ENCODE measurements around the gene NPAS2.

Gene NPAS2

GRCh38 chr2:100809506-100809905, 10.4 kb upstream of the NPAS2 start:
- Histone ChIP-seq H3K27me3 (ENCODE audit: control insufficient read depth in 5 of 5, insufficient read depth in 4 of 5, low read length in 5 of 5) (peaks cover 0 to 5% (median 0%) of the 10 kb centered on the region in 5 donors), H3K4me3 (ENCODE audit: low read depth in 1 of 5, low read length in 5 of 5) (no peak overlapping the region), H3K27ac (ENCODE audit: low read depth, low read length) (no peak overlapping the region), H3K9ac (ENCODE audit: low read length in 5 of 5) (no peak overlapping the region), H3K36me3 (ENCODE audit: control insufficient read depth in 5 of 5, insufficient read depth in 5 of 5, low read length in 5 of 5) (no peaks in the 10 kb centered on the region), H3K9me3 (ENCODE audit: control insufficient read depth in 5 of 5, low read length in 5 of 5) (no peaks in the 10 kb centered on the region), H3K4me1 (ENCODE audit: control insufficient read depth in 5 of 5, insufficient read depth in 5 of 5, low read length in 5 of 5) (peaks cover 0 to 8% (median 1%) of the 10 kb centered on the region in 5 donors)

DNA sequence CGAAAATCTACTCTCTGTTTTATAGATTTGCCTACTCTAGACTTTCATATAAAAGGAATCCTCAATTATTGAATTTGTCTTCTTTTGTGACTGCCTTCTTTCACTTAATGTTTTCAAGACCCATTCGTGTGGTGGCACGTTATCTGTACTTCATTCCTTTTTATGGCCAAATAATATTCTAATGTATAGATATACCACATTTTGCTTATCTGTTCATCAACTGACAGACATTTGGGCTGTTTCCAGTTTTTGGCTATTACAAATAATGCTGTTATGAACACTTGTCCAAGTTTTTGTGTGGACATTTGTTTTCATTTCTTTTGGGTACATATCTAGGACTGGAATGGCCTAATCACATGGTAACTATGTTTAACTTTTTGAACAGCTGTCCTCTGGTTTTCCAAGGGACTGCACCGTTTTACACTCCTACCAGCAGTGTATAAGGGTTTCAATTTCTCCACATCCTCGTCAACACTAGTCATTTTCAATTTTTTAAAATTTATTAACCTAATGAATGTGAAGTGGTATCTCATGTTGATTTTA, 9.3 kb upstream of the NPAS2 start:
- H3K4me3 ChIP-seq (ENCODE audit: low read depth in 1 of 5, low read length in 5 of 5) = no peak overlapping the region
- H3K27me3 ChIP-seq (ENCODE audit: control insufficient read depth in 5 of 5, insufficient read depth in 4 of 5, low read length in 5 of 5) = peaks cover 0 to 7% (median 0%) of the 10 kb centered on the region in 5 donors
- no peaks in the 10 kb centered on the region for H3K9me3 ChIP-seq (ENCODE audit: control insufficient read depth in 5 of 5, low read length in 5 of 5)
- no peak overlapping the region for H3K27ac ChIP-seq (ENCODE audit: low read depth, low read length)
- H3K4me1 ChIP-seq (ENCODE audit: control insufficient read depth in 5 of 5, insufficient read depth in 5 of 5, low read length in 5 of 5) = peaks cover 0 to 8% (median 1%) of the 10 kb centered on the region in 5 donors
- no peak overlapping the region for H3K9ac ChIP-seq (ENCODE audit: low read length in 5 of 5)
- H3K36me3 ChIP-seq (ENCODE audit: control insufficient read depth in 5 of 5, insufficient read depth in 5 of 5, low read length in 5 of 5) = no peaks in the 10 kb centered on the region

GRCh38 chr2:100812116-100812515, 7.8 kb upstream of the NPAS2 start:
- Histone ChIP-seq H3K36me3 (ENCODE audit: control insufficient read depth in 5 of 5, insufficient read depth in 5 of 5, low read length in 5 of 5) (no peaks in the 10 kb centered on the region), H3K9me3 (ENCODE audit: control insufficient read depth in 5 of 5, low read length in 5 of 5) (no peaks in the 10 kb centered on the region), H3K9ac (ENCODE audit: low read length in 5 of 5) (no peak overlapping the region), H3K4me1 (ENCODE audit: control insufficient read depth in 5 of 5, insufficient read depth in 5 of 5, low read length in 5 of 5) (peaks cover 0 to 8% (median 1%) of the 10 kb centered on the region in 5 donors), H3K27me3 (ENCODE audit: control insufficient read depth in 5 of 5, insufficient read depth in 4 of 5, low read length in 5 of 5) (peaks cover 0 to 7% (median 0%) of the 10 kb centered on the region in 5 donors), H3K4me3 (ENCODE audit: low read depth in 1 of 5, low read length in 5 of 5) (no peak overlapping the region), H3K27ac (ENCODE audit: low read depth, low read length) (no peak overlapping the region)

- no peak overlapping the region for H3K27ac ChIP-seq (ENCODE audit: low read depth, low read length)
- no peaks in the 10 kb centered on the region for H3K36me3 ChIP-seq (ENCODE audit: control insufficient read depth in 5 of 5, insufficient read depth in 5 of 5, low read length in 5 of 5)
- no peak overlapping the region for H3K4me3 ChIP-seq (ENCODE audit: low read depth in 1 of 5, low read length in 5 of 5)
- no peaks in the 10 kb centered on the region for H3K9me3 ChIP-seq (ENCODE audit: control insufficient read depth in 5 of 5, low read length in 5 of 5)
- peaks cover 0 to 7% (median 0%) of the 10 kb centered on the region in 5 donors for H3K27me3 ChIP-seq (ENCODE audit: control insufficient read depth in 5 of 5, insufficient read depth in 4 of 5, low read length in 5 of 5)
- peaks cover 0 to 8% (median 1%) of the 10 kb centered on the region in 5 donors for H3K4me1 ChIP-seq (ENCODE audit: control insufficient read depth in 5 of 5, insufficient read depth in 5 of 5, low read length in 5 of 5)
- no peak overlapping the region for H3K9ac ChIP-seq (ENCODE audit: low read length in 5 of 5)
Measured at GRCh38 chr2:100812573-100812972, 7.4 kb upstream of the NPAS2 start.

DNA sequence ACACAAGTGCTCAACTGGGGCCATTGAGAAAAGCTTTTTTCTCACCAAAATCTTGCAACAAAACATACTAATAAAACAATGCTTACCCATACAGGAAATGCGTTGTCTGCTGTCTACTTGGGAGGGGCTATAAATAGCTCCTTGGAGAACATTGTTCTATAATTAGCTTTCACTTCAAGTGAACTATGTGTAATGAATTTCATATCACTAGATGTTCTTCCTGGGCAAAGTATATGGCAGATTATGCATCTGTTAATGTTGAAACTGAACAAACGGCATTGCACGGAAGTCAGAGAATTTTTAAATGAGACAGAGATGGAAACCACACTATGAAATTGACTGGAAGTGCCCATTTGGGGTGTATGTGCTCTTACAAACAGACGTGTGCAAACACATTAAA, 6.4 kb upstream of the NPAS2 start:
- no peak overlapping the region for H3K4me3 ChIP-seq (ENCODE audit: low read depth in 1 of 5, low read length in 5 of 5)
- H3K4me1 ChIP-seq (ENCODE audit: control insufficient read depth in 5 of 5, insufficient read depth in 5 of 5, low read length in 5 of 5) = peaks cover 1 to 11% (median 3%) of the 10 kb centered on the region in 5 donors
- H3K9ac ChIP-seq (ENCODE audit: low read length in 5 of 5) = no peak overlapping the region
- peaks cover 0 to 8% (median 0%) of the 10 kb centered on the region in 5 donors for H3K27me3 ChIP-seq (ENCODE audit: control insufficient read depth in 5 of 5, insufficient read depth in 4 of 5, low read length in 5 of 5)
- H3K27ac ChIP-seq (ENCODE audit: low read depth, low read length) = no peak overlapping the region
- no peaks in the 10 kb centered on the region for H3K36me3 ChIP-seq (ENCODE audit: control insufficient read depth in 5 of 5, insufficient read depth in 5 of 5, low read length in 5 of 5)
- no peaks in the 10 kb centered on the region for H3K9me3 ChIP-seq (ENCODE audit: control insufficient read depth in 5 of 5, low read length in 5 of 5)

GRCh38 chr2:100814043-100814442, 5.9 kb upstream of the NPAS2 start:
- Histone ChIP-seq H3K4me3 (ENCODE audit: low read depth in 1 of 5, low read length in 5 of 5) (no peak overlapping the region), H3K9me3 (ENCODE audit: control insufficient read depth in 5 of 5, low read length in 5 of 5) (no peaks in the 10 kb centered on the region), H3K4me1 (ENCODE audit: control insufficient read depth in 5 of 5, insufficient read depth in 5 of 5, low read length in 5 of 5) (peaks cover 1 to 17% (median 8%) of the 10 kb centered on the region in 5 donors), H3K36me3 (ENCODE audit: control insufficient read depth in 5 of 5, insufficient read depth in 5 of 5, low read length in 5 of 5) (no peaks in the 10 kb centered on the region), H3K27ac (ENCODE audit: low read depth, low read length) (no peak overlapping the region), H3K9ac (ENCODE audit: low read length in 5 of 5) (no peak overlapping the region), H3K27me3 (ENCODE audit: control insufficient read depth in 5 of 5, insufficient read depth in 4 of 5, low read length in 5 of 5) (peaks cover 0 to 13% (median 0%) of the 10 kb centered on the region in 5 donors)

DNA sequence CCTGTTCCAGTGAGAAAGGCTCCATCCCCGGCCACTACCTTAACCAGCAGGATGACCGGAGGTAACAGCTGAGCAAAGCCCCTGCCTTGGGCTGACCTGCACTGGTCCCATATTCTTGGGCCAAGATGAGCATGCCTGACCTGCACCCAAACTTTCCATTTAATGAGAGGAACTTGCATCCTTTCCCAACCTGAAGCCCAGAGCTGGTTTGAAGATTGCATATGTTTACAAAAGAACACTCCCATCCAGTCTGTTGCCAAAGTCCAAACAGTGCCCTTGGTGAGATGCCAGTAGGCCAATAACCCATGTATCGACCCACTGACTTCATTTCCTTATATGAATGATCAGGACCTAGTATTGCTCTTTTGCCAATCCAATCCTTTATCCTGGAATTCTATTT, 5.5 kb upstream of the NPAS2 start:
- Histone ChIP-seq H3K4me3 (ENCODE audit: low read depth in 1 of 5, low read length in 5 of 5) (no peak overlapping the region), H3K4me1 (ENCODE audit: control insufficient read depth in 5 of 5, insufficient read depth in 5 of 5, low read length in 5 of 5) (peaks cover 1 to 20% (median 12%) of the 10 kb centered on the region in 5 donors), H3K27ac (ENCODE audit: low read depth, low read length) (no peak overlapping the region), H3K9me3 (ENCODE audit: control insufficient read depth in 5 of 5, low read length in 5 of 5) (no peaks in the 10 kb centered on the region), H3K36me3 (ENCODE audit: control insufficient read depth in 5 of 5, insufficient read depth in 5 of 5, low read length in 5 of 5) (no peaks in the 10 kb centered on the region), H3K9ac (ENCODE audit: low read length in 5 of 5) (no peak overlapping the region), H3K27me3 (ENCODE audit: control insufficient read depth in 5 of 5, insufficient read depth in 4 of 5, low read length in 5 of 5) (peaks cover 0 to 15% (median 0%) of the 10 kb centered on the region in 5 donors)

DNA sequence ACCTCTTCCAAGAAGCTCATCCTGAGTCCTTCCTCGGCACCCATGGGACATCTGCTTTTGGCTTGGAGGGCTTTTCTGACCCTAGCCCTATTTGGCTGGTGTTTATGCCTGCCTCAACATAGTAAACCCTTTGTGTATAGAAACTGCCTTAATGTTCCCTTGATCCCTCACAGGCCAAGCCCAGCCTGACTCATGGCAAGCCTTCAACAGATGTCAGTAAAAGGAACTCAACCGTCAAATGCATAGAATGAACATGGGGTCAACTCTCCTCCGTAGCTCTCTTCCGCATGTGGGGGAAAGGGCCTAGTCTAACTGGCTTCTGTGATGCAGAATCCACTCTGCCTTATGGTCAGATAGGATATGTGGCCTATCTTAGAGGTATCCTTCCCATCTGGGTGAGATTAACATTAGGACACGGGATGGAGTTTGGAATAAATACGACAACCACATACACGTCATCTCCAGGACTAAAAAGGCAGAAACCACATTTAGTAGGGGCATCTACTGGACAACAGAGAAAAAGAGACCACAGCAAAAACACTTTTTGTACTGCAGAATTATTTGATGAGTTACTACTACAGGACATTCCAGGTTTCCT, 2.5 kb upstream of the NPAS2 start:
- H3K27ac ChIP-seq (ENCODE audit: low read depth, low read length) = no peak overlapping the region
- peaks cover 1 to 32% (median 27%) of the 10 kb centered on the region in 5 donors for H3K4me1 ChIP-seq (ENCODE audit: control insufficient read depth in 5 of 5, insufficient read depth in 5 of 5, low read length in 5 of 5)
- H3K9me3 ChIP-seq (ENCODE audit: control insufficient read depth in 5 of 5, low read length in 5 of 5) = no peaks in the 10 kb centered on the region
- H3K4me3 ChIP-seq (ENCODE audit: low read depth in 1 of 5, low read length in 5 of 5) = no peak overlapping the region
- no peak overlapping the region for H3K9ac ChIP-seq (ENCODE audit: low read length in 5 of 5)
- peaks cover 0 to 26% (median 4%) of the 10 kb centered on the region in 5 donors for H3K27me3 ChIP-seq (ENCODE audit: control insufficient read depth in 5 of 5, insufficient read depth in 4 of 5, low read length in 5 of 5)
- no peaks in the 10 kb centered on the region for H3K36me3 ChIP-seq (ENCODE audit: control insufficient read depth in 5 of 5, insufficient read depth in 5 of 5, low read length in 5 of 5)

- H3K27me3 ChIP-seq (ENCODE audit: control insufficient read depth in 5 of 5, insufficient read depth in 4 of 5, low read length in 5 of 5) = peaks cover 0 to 23% (median 4%) of the 10 kb centered on the region in 5 donors
- peak overlapping the region in 2 of 5 donors; percentile 58 to 60 for H3K9ac ChIP-seq (ENCODE audit: low read length in 5 of 5)
- no peaks in the 10 kb centered on the region for H3K36me3 ChIP-seq (ENCODE audit: control insufficient read depth in 5 of 5, insufficient read depth in 5 of 5, low read length in 5 of 5)
- H3K27ac ChIP-seq (ENCODE audit: low read depth, low read length) = no peak overlapping the region
- H3K9me3 ChIP-seq (ENCODE audit: control insufficient read depth in 5 of 5, low read length in 5 of 5) = no peaks in the 10 kb centered on the region
- H3K4me3 ChIP-seq (ENCODE audit: low read depth in 1 of 5, low read length in 5 of 5) = peak overlapping the region in 3 of 5 donors; percentile 62 to 69 (median 64)
- peaks cover 1 to 34% (median 27%) of the 10 kb centered on the region in 5 donors for H3K4me1 ChIP-seq (ENCODE audit: control insufficient read depth in 5 of 5, insufficient read depth in 5 of 5, low read length in 5 of 5)
Measured at GRCh38 chr2:100818003-100818605, 1.8 kb upstream of the NPAS2 start.

Measured in subcutaneous abdominal adipose tissue (tissue), 5 donors.